ENCODE results near the gene PORCN. TPM values are rescaled to one million over a fixed set of nuclear protein-coding genes. Genes with fewer than 3 reads are reported as not detected.
A peak's percentile ranks its signal among the peaks of the same experiment; 100 is the strongest.

Gene PORCN
- total and polyA plus RNA-seq, 8 donors: 2.9 to 8.5 (median 3.8) TPM

DNA sequence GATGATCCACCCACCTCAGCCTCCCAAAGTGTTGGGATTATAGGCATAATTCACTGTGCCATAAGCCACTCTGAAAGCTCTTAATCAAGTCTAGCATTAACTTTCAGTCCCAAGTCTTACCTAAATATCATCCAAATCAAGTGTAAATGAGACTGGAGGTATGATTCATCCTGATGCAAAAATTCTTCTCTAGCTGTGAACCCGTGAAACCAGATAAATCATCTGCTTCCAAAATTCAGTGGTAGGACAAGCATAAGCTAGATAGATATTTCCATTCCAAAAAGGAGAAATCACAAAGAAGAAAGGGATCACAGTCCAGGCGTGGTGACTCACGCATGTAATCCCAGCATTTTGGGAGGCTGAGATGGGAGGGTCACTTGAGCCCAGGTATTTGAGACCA, 21.9 kb downstream of the PORCN start:
- Histone ChIP-seq H3K4me3 (no peak overlapping the region), H3K36me3 (no peaks in the 10 kb centered on the region), H3K4me1 (no peaks in the 10 kb centered on the region), H3K9me3 (no peaks in the 10 kb centered on the region), H3K27me3 (no peaks in the 10 kb centered on the region), H3K27ac (no peak overlapping the region)
- intact Hi-C loops (cut with DNase I): no loop called here
- FAIRE-seq (no peak), DNase-seq (no peak), ATAC-seq (no peak)
- 71 to 95% methylated on average over 3 of the region's 3 CpGs for WGBS, 2 donors
- TF ChIP-seq, protein P1, sequence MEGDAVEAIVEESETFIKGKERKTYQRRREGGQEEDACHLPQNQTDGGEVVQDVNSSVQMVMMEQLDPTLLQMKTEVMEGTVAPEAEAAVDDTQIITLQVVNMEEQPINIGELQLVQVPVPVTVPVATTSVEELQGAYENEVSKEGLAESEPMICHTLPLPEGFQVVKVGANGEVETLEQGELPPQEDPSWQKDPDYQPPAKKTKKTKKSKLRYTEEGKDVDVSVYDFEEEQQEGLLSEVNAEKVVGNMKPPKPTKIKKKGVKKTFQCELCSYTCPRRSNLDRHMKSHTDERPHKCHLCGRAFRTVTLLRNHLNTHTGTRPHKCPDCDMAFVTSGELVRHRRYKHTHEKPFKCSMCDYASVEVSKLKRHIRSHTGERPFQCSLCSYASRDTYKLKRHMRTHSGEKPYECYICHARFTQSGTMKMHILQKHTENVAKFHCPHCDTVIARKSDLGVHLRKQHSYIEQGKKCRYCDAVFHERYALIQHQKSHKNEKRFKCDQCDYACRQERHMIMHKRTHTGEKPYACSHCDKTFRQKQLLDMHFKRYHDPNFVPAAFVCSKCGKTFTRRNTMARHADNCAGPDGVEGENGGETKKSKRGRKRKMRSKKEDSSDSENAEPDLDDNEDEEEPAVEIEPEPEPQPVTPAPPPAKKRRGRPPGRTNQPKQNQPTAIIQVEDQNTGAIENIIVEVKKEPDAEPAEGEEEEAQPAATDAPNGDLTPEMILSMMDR (IDR thresholded peaks at IDR 0.05): no peak

- peak; percentile 49 for FAIRE-seq
- WGBS, 2 donors: 59 to 71% methylated on average over 5 of the region's 5 CpGs
- Histone ChIP-seq H3K9me3 (no peaks in the 10 kb centered on the region), H3K4me3 (no peak overlapping the region), H3K27ac (no peak overlapping the region), H3K36me3 (no peaks in the 10 kb centered on the region), H3K27me3 (no peaks in the 10 kb centered on the region), H3K4me1 (no peaks in the 10 kb centered on the region)
- TF ChIP-seq, protein P1 (IDR thresholded peaks at IDR 0.05): no peak
- intact Hi-C loops (cut with DNase I): no loop called here
- DNase-seq: no peak
- ATAC-seq: peak in 3 of 4 donors; percentile 47 to 61 (median 51)
Observed at GRCh38 chrX:48531358-48531959, 22.7 kb downstream of the PORCN start.

DNA sequence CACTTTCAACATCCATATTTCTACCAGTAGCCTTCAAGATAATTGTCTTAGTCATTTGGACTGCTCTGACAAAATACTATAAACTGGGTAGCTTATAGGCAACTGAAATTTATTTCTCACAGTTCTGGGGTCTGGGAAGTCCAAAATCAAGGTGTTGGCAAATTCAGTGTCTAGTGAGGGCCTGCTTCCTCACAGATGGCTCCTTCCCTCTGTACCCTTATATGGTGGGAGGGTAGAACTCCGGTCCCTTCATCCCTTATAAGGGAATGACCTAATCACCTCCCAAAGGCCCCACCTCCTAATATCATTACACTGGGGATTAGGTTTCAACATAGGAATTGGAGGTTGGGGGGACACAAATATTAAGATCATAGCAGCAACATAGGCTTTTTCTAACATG, 23.4 kb downstream of the PORCN start:
- Histone ChIP-seq H3K9me3 (no peaks in the 10 kb centered on the region), H3K27ac (no peak overlapping the region), H3K36me3 (no peaks in the 10 kb centered on the region), H3K4me3 (no peak overlapping the region), H3K27me3 (no peaks in the 10 kb centered on the region), H3K4me1 (no peaks in the 10 kb centered on the region)
- no peak for DNase-seq
- intact Hi-C loops (cut with DNase I): no loop called here
- ATAC-seq: no peak
- TF ChIP-seq, protein P1 (IDR thresholded peaks at IDR 0.05): no peak
- no peak for FAIRE-seq
- 64 to 82% methylated on average over 1 of the region's 1 CpG for WGBS, 2 donors

GRCh38 chrX:48533165-48533564, 24.4 kb downstream of the PORCN start:
- TF ChIP-seq, protein P1 (IDR thresholded peaks at IDR 0.05): no peak
- H3K4me1 ChIP-seq: no peaks in the 10 kb centered on the region
- no peak overlapping the region for H3K4me3 ChIP-seq
- H3K9me3 ChIP-seq: no peaks in the 10 kb centered on the region
- 80 to 96% methylated on average over 3 of the region's 3 CpGs for WGBS, 2 donors
- intact Hi-C loops (cut with DNase I): no loop called here
- FAIRE-seq (no peak), DNase-seq (no peak), ATAC-seq (no peak)
- no peaks in the 10 kb centered on the region for H3K36me3 ChIP-seq
- no peak overlapping the region for H3K27ac ChIP-seq
- H3K27me3 ChIP-seq: no peaks in the 10 kb centered on the region

GRCh38 chrX:48538641-48539344, 30.0 kb downstream of the PORCN start:
- WGBS, 2 donors: 77 to 83% methylated on average over 23 of the region's 23 CpGs
- peak overlapping the region; percentile 24 to 65 (median 56) for H3K27ac ChIP-seq
- no peaks in the 10 kb centered on the region for H3K27me3 ChIP-seq
- ATAC-seq: no peak
- DNase-seq: no peak
- TF ChIP-seq, protein P1 (IDR thresholded peaks at IDR 0.05): no peak
- no peaks in the 10 kb centered on the region for H3K4me1 ChIP-seq
- intact Hi-C loops (cut with DNase I): no loop called here
- no peaks in the 10 kb centered on the region for H3K9me3 ChIP-seq
- no peaks in the 10 kb centered on the region for H3K36me3 ChIP-seq
- peak overlapping the region in 1 of 4 donors; percentile 61 for H3K4me3 ChIP-seq
- FAIRE-seq: no peak
